Suprapubic skin (tissue), 2 donors: ENCODE results near the gene CARD14.

ENCODE experiments used
- EP300 ChIP-seq: sonication (generic); formaldehyde crosslinking; IDR thresholded peaks from one replicate; pipeline ENCODE4 v1.6.1; 2017; ENCODE audit warnings: antibody characterized with exemption
- POLR2A ChIP-seq, 2 donors: fragments of 450-650 bp; IDR thresholded peaks; one replicate each; pipeline ENCODE4 v1.6.1; 2017; ENCODE audit warnings: antibody characterized with exemption in 2 of 2, mild to moderate bottlenecking in 2 of 2, moderate library complexity in 2 of 2

- no peak for TF ChIP-seq EP300
- no peak for TF ChIP-seq POLR2A (IDR thresholded peaks at IDR 0.05)
Observed at GRCh38 chr17:80212511-80212910, 42.7 kb downstream of the CARD14 start.
